ENCODE measurements around the gene BAD. TPM values are rescaled to one million over a fixed set of nuclear protein-coding genes. Genes with fewer than 3 reads are reported as not detected.
A peak's percentile ranks its signal among the peaks of the same experiment; 100 is the strongest.
"Not testable (repeated sequence)": the region's sequence is repeated elsewhere in the genome, so short reads cannot be mapped to it uniquely, and the experiment has no call there.

The BAD gene
- polyA plus RNA-seq, 1 donor, result 27.5 TPM

- DNase-seq (ENCODE audit: low read depth), result no peak
These were observed 30.5 kb upstream of the BAD start for GRCh38 chr11:64314805-64315561.

GRCh38 chr11:64314146-64314804, 29.8 kb upstream of the BAD start:
- DNase-seq (ENCODE audit: low read depth), result no peak

- no peak for DNase-seq (ENCODE audit: low read depth)
These were observed 29.2 kb upstream of the BAD start for GRCh38 chr11:64313491-64314145.

- DNase-seq (ENCODE audit: low read depth), result no peak
These were observed 28.5 kb upstream of the BAD start for GRCh38 chr11:64312947-64313346.

GRCh38 chr11:64307795-64308194, 23.3 kb upstream of the BAD start:
- not testable (repeated sequence) for DNase-seq (ENCODE audit: low read depth)

GRCh38 chr11:64306876-64307622, 22.6 kb upstream of the BAD start:
- DNase-seq (ENCODE audit: low read depth), result no peak

- no peak for DNase-seq (ENCODE audit: low read depth)
These were observed 22.1 kb upstream of the BAD start for GRCh38 chr11:64306563-64306875.

- DNase-seq (ENCODE audit: low read depth), result no peak
These were observed 21.5 kb upstream of the BAD start for GRCh38 chr11:64305691-64306562.

GRCh38 chr11:64305075-64305690, 20.7 kb upstream of the BAD start, which contains the start of gene ESRRA:
ESRRA (plus strand) TSS chr11:64305524; CDS start chr11:64307180, 1,656 bp downstream.
- DNase-seq (ENCODE audit: low read depth), result peak; percentile 92

- DNase-seq (ENCODE audit: low read depth), result no peak
These were observed 20.0 kb upstream of the BAD start for GRCh38 chr11:64304316-64305072.

- no peak for DNase-seq (ENCODE audit: low read depth)
These were observed 19.5 kb upstream of the BAD start for GRCh38 chr11:64304032-64304315.

- no peak for DNase-seq (ENCODE audit: low read depth)
These were observed 18.9 kb upstream of the BAD start for GRCh38 chr11:64303109-64304031.

- DNase-seq (ENCODE audit: low read depth), result no peak
These were observed 15.6 kb upstream of the BAD start, which contains the start of gene CATSPERZ for GRCh38 chr11:64299847-64300648. CATSPERZ (plus strand) TSS chr11:64300358; CDS start chr11:64300411, 53 bp downstream.

GRCh38 chr11:64298966-64299846, 14.7 kb upstream of the BAD start:
- DNase-seq (ENCODE audit: low read depth), result no peak

- DNase-seq (ENCODE audit: low read depth), result no peak
These were observed 13.4 kb upstream of the BAD start for GRCh38 chr11:64297699-64298358.

Measured in forelimb muscle (tissue), 1 donor.